Stimulated activated CD8-positive, alpha-beta memory T cell treated with anti-CD3 and anti-CD28 coated beads, Interleukin-12 subunit alpha, Interleukin-12 subunit beta, amount 100 ng/mL, for 4 hours (primary cell): Measurements from ENCODE around the gene ASPSCR1.
A peak's percentile ranks its signal among the peaks of the same experiment; 100 is the strongest.

Experiments used
- DNase-seq: peaks from one replicate; pipeline ENCODE4 v3.0.0-alpha.2; 2020; ENCODE audit warnings: low read depth

The ASPSCR1 gene

DNA sequence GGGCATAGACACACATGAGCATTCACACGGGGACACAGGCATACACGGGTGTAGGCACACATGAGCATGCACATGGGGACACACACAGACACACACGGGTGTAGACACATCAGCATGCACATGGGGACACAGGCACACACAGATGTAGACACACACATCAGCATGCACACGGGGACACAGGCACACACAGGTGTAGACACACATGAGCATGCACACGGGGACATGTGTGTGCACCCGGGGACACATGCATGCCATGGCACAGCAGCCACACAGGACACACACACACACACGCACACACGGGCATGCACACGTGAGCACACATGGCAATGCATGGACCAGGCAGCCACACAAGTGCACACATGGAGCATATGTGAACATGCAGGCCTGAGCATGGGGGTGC is 65.2 kb downstream of the ASPSCR1 start:
- DNase-seq = no peak

DNA sequence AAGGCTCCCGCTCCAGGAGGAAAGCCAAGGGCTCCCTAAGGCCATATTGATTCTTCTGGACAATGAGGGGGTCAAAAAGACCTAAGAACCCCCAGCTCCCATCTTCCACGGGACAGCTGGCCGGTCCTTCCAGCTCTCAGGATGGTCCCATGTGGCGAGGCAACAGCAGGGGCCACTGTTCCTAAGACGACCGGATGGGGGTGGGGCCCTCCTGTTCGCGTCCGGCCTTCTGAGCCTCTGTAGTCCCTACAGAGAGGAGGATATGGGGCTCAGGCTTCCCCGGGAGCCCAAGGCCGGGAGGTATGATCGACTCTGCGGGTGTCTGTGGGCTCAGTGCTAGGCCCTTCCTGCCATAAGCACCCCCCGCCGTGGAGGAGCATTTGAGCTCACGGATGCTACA is 66.1 kb downstream of the ASPSCR1 start:
- DNase-seq = no peak

GRCh38 chr17:82045936-82046484 is 68.6 kb downstream of the ASPSCR1 start:
- DNase-seq = no peak

GRCh38 chr17:82046903-82047302 is 69.5 kb downstream of the ASPSCR1 start:
- DNase-seq = no peak

DNA sequence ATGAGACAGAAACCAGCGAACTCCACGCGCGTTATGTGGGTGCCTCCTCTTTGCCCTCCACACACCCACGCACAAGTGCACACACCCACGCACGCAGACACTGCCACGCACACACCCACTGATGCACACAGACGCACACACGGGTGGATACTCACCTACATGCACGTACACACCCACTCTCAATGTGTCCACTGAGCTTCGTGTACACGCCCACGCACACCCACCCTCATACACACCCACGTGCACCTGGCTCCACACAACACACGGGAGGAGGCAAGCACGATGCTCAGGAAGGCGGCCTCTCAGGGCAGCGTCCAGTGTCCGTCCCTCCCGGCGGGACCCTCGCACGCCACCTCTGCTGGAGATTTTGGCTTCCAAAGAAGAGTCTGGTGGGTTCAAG is 70.0 kb downstream of the ASPSCR1 start:
- no peak for DNase-seq

DNA sequence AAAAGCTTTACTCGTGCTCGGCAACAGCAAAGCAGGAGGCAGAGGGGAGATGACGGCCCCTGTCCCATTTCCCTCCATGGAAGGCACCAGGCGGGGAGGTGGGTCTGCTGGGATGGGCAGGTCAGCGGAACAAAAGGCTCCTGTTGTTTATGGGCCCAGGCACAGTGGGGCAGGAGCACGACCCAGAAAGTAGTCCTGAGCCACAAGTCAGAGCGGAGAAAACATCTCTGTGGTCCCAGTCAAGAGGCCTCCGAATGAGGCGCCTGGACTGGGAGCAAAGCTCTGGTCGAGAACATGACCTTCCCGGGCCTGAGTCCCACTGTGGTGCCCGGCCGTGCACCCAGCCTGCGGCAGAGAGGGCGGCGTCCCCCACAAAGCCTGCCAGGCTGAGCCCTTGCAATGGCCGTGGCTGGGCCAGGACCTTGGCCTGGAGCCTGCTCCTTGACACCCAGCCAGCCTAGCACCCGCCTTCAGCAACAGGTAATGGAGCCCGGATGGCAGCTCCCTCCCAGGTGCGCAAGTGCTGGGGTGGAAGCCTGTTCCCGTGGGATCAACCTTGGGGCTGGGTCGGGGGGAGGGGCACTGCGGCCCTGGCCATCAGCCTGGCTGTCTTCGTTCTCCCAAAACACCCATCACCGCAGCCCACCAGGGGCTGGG is 70.6 kb downstream of the ASPSCR1 start:
- no peak for DNase-seq

DNA sequence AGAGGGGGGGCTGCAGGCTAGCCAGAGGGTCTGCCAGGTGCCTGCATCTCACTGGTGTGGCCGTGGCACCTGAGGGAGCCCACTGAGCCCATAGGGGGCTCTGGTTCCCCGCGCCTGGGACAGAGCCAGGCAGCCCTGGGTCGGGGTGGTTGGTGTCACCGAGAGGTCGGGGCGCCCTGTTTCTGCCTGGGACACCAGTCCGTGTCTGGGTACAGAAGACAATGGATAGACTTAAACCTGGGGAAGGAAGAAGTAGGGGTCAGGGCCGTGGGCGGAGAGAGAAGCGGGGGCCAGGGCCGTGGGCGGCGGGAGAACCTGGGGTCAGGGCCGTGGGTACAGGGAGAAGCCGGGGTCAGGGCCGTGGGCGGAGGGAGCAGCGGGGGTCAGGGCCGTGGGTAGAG is 71.1 kb downstream of the ASPSCR1 start:
- no peak for DNase-seq

DNA sequence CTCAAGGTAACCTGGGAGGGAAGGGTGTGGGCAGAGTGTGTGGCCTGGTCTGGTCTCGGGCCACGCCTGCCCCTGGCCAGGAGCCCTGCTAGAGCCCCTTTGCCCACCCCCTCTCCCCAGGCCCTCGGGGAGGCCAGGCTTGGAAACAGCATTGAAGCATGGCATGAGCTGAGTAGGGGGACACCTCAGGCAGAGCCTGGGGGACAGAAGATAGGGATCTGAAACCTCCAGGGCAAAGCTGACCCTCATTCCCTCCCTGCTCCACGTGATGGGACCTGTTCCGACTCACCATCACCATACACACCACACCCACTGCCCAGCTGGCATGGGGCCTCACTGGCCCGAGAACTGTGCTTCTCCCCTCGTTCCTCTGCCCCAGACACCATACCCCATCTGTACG is 71.7 kb downstream of the ASPSCR1 start:
- DNase-seq = no peak

GRCh38 chr17:82049521-82049971 is 72.1 kb downstream of the ASPSCR1 start:
- no peak for DNase-seq

GRCh38 chr17:82050152-82050760 is 72.8 kb downstream of the ASPSCR1 start:
- DNase-seq = no peak

DNA sequence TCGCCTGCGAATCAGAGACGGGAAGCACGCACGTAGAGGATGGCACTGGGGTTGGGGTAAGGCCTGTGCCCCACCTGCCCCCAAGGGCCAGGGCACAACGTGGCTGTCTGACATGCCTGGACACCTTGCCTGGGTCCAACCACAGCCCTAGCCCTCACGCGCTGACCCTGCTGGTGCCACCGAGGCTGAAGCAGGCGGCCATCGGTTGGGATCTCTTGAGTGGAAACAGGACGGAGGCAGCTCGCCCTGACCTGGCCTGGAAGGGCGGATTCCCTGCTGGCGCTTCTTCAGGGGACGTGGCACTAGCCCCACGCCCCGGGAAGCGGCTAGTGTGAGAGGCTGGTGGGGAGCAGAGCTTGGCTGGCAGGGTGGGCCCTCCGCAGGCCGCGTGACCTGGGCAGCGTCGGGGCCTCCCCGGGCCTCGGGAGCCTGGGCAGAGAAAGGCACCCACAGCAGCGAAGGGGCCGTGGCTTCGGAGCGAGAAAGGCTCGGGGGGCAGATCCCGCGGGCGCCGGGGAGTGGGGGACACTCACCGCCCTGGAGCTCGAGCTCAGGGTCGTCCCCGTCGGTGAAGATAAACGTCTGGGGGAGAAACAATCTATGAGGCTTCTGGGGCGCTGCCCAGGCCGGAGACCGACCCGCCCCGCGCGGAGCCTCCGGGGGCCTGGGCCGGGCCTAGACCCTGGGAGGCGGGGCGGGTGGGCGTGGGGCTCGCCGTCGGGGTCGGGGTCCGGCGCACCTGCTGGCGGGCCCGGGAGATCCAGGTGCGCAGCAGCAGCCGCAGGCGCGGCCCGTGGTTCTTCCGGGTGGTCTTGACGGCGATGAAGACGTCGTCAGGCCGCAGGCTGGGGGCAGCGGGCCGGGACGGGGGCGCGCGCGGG is 73.6 kb downstream of the ASPSCR1 start:
- DNase-seq = no peak

DNA sequence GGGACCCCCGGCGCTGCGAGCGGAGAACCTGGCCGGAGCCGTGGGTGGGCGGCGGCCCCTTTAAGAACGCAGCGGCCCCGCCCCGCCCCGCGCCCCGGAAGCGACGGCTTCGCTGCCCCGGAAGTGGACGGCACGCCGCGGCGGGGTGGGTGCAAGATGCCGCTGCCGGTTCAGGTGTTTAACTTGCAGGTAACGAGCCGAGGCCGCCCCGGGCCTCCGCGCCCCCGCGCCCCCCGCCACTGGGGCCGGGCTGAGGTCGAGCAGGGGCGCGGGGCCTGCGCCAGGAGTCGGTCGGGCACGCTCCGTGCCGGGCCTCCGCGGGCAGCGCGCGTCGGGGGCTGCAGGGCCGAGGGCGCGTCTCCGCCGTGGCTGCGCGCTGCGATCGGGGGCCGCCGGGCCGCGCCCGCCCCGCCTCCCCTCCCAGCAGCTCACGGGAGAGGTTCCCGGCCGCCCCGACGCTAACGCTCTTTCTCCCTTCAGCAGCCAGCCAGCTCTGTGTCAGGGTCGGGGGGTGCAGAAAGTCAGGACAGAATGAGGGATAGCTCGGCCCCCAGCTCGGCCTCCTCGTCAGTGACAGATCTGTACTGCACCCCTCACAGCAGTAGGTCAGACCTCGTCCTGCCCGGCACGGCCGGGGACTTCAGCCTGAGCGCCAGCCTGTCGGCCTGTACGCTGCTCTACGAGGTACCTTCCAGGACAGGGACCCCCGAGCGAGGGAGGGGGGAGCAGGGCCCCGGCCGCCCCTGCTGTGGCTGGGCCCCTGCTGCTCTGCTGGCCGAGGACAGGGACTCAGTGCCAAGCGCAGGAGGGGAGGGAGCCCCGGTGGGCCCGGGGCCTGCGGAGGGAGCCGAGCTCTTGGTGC is 74.6 kb downstream of the ASPSCR1 start, which contains the start of the genes GPS1 and RFNG:
Gene GPS1 (plus strand): TSS at position 123 of the 862 bp plus-strand sequence. CDS start 34 bp downstream, at position 157.
Gene RFNG (minus strand): TSS at position 36 of the 862 bp plus-strand sequence. CDS start 45 bp downstream, outside the sequence.
- DNase-seq = peak; percentile 74

DNA sequence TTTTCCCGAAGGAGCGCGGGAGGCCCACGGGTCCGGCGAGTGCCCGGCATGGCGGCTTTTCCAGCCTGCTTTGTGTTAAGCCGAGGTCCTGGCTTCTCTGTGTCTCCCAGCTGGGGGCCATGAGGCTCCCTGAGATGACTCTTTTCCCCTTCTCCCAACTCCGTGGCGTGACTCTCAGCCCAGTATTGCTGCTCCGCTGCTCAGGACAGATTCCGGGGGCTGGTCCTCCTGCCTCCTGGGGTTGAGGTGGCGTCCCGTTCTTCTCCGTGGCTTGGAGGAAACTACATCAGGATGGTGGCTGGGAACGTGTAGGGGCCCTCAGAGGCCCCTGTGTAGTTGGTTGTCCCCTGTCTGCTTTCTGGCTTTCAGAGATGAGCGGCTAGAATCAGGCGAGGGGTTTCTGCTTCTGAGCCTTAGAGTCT is 75.2 kb downstream of the ASPSCR1 start:
- DNase-seq = no peak

DNA sequence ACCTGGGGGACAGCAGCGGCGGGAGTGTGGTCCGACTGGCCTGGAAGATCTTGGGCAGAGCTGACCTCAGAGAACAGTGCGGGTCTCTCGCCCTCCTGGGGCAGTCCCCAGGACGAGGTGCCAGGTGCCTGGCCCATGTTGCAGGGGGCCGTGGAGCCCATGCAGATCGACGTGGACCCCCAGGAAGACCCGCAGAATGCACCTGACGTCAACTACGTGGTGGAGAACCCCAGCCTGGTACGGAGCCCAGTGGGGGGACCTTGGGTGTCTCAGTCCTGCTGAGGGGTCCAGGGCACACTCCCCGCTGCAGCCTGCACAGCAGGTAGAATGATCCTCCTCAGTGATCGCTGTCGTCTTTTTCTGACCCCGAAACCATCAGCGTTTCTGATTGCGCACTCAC is 75.7 kb downstream of the ASPSCR1 start:
- no peak for DNase-seq

DNA sequence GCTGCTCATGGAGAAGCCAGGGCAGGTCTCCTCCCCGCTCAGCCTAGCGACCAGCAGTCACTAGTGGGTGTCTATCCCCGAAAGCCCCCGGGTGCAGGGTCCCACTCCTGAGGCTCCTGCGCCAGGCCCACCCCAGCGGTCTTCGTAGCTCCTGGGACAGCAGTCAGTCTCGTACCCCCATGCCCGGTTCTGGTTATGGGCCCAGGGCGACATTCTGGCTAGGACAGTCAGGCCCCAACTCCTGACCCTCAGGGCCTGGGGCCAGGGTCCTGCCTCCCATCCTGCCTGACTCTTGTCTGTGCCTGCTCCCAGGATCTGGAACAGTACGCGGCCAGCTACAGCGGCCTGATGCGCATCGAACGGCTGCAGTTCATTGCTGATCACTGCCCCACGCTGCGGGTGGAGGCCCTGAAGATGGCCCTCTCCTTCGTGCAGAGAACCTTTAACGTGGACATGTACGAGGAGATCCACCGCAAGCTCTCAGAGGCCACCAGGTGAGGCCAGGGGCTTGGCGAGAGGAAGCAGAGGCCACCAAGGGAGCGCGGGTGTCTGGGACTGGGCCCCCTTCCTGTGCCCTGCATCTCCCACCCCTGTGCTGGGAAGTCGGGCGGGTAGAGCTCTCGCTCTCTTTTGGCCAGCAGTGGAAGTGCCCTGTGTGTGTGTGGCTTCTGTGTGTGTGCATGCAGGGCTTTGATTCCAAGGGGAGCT is 76.3 kb downstream of the ASPSCR1 start:
- no peak for DNase-seq

DNA sequence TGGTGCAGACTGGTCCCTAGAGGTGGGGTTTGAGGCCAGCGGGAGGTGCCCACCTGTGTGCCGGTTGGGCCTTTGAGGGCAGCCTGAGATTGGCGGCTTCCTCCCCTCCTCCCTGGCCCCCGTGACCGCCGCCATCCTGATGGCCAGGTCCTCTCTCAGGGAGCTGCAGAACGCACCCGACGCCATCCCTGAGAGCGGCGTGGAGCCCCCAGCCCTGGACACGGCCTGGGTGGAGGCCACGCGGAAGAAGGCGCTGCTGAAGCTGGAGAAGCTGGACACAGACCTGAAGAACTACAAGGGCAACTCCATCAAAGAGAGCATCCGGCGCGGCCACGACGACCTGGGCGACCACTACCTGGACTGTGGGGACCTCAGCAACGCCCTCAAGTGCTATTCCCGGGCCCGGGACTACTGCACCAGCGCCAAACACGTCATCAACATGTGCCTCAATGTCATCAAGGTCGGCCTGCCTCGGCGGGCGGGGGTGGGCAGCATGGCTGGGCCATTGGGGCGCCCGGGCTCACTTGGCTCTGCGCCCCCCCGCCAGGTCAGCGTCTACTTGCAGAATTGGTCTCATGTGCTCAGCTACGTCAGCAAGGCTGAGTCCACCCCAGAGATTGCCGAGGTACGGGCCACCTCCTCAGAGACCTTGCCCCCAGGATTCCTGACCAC is 77.1 kb downstream of the ASPSCR1 start:
- no peak for DNase-seq

GRCh38 chr17:82055023-82055964 is 77.9 kb downstream of the ASPSCR1 start:
- no peak for DNase-seq

- DNase-seq = no peak
Observed at GRCh38 chr17:82055965-82056728, 78.7 kb downstream of the ASPSCR1 start.
